ENCODE measurements around the gene PIK3R4.

The PIK3R4 gene

GRCh38 chr3:130669740-130670139, 76.9 kb downstream of the PIK3R4 start:
- no peaks in the 10 kb centered on the region for H3K9me3 ChIP-seq (ENCODE audit: control insufficient read depth in 1 of 2, low read length in 2 of 2)
- no peak overlapping the region for H3K9ac ChIP-seq (ENCODE audit: low read depth in 1 of 2, low read length in 2 of 2)
- H3K36me3 ChIP-seq (ENCODE audit: control insufficient read depth in 1 of 2, insufficient read depth in 2 of 2, low read length in 2 of 2): peaks cover 6 to 12% of the 10 kb centered on the region in 2 donors
- no peak overlapping the region for H3K4me3 ChIP-seq (ENCODE audit: low read depth in 1 of 2, low read length in 2 of 2)
- H3K27me3 ChIP-seq (ENCODE audit: control insufficient read depth in 1 of 2, insufficient read depth in 2 of 2, low read length in 2 of 2): no peaks in the 10 kb centered on the region
- H3K27ac ChIP-seq (ENCODE audit: low read depth, low read length): no peak overlapping the region
- H3K4me1 ChIP-seq (ENCODE audit: control insufficient read depth in 1 of 2, insufficient read depth in 2 of 2, low read length in 2 of 2): no peaks in the 10 kb centered on the region

DNA sequence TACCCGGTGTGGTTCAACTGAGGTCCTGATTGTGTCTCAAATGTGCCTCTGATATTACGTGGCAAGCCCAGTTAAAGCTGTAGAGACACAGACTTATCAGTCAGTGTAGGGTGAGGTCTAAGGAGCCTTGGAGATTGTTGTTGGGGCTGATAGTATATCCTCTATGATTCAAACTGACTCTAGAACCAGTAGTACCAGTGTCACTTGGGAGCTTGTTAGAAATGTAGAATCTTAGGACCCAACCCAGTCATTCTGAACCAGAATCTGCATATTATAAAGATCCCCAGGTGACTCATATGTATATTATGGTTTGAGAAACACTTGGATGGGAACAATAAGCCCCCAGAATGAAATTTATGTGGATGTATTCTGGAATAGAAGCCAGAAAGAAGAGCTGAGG, 83.5 kb downstream of the PIK3R4 start:
- Histone ChIP-seq H3K27ac (ENCODE audit: low read depth, low read length) (no peak overlapping the region), H3K4me3 (ENCODE audit: low read depth in 1 of 2, low read length in 2 of 2) (no peak overlapping the region), H3K9ac (ENCODE audit: low read depth in 1 of 2, low read length in 2 of 2) (no peak overlapping the region)

GRCh38 chr3:130662501-130662996, 84.1 kb downstream of the PIK3R4 start:
- no peaks in the 10 kb centered on the region for H3K36me3 ChIP-seq (ENCODE audit: control insufficient read depth in 1 of 2, insufficient read depth in 2 of 2, low read length in 2 of 2)
- no peaks in the 10 kb centered on the region for H3K27me3 ChIP-seq (ENCODE audit: control insufficient read depth in 1 of 2, insufficient read depth in 2 of 2, low read length in 2 of 2)
- H3K4me1 ChIP-seq (ENCODE audit: control insufficient read depth in 1 of 2, insufficient read depth in 2 of 2, low read length in 2 of 2): no peaks in the 10 kb centered on the region
- H3K4me3 ChIP-seq (ENCODE audit: low read depth in 1 of 2, low read length in 2 of 2): no peak overlapping the region
- H3K27ac ChIP-seq (ENCODE audit: low read depth, low read length): no peak overlapping the region
- no peaks in the 10 kb centered on the region for H3K9me3 ChIP-seq (ENCODE audit: control insufficient read depth in 1 of 2, low read length in 2 of 2)
- no peak overlapping the region for H3K9ac ChIP-seq (ENCODE audit: low read depth in 1 of 2, low read length in 2 of 2)

More for the DNA sequence above, 83.5 kb downstream of the PIK3R4 start:
- Histone ChIP-seq H3K27me3 (ENCODE audit: control insufficient read depth in 1 of 2, insufficient read depth in 2 of 2, low read length in 2 of 2) (no peaks in the 10 kb centered on the region), H3K36me3 (ENCODE audit: control insufficient read depth in 1 of 2, insufficient read depth in 2 of 2, low read length in 2 of 2) (no peaks in the 10 kb centered on the region), H3K4me1 (ENCODE audit: control insufficient read depth in 1 of 2, insufficient read depth in 2 of 2, low read length in 2 of 2) (no peaks in the 10 kb centered on the region), H3K9me3 (ENCODE audit: control insufficient read depth in 1 of 2, low read length in 2 of 2) (no peaks in the 10 kb centered on the region)

GRCh38 chr3:130661140-130661891, 85.3 kb downstream of the PIK3R4 start:
- Histone ChIP-seq H3K36me3 (ENCODE audit: control insufficient read depth in 1 of 2, insufficient read depth in 2 of 2, low read length in 2 of 2) (no peaks in the 10 kb centered on the region), H3K27me3 (ENCODE audit: control insufficient read depth in 1 of 2, insufficient read depth in 2 of 2, low read length in 2 of 2) (no peaks in the 10 kb centered on the region), H3K4me3 (ENCODE audit: low read depth in 1 of 2, low read length in 2 of 2) (no peak overlapping the region), H3K9ac (ENCODE audit: low read depth in 1 of 2, low read length in 2 of 2) (no peak overlapping the region), H3K9me3 (ENCODE audit: control insufficient read depth in 1 of 2, low read length in 2 of 2) (no peaks in the 10 kb centered on the region), H3K4me1 (ENCODE audit: control insufficient read depth in 1 of 2, insufficient read depth in 2 of 2, low read length in 2 of 2) (no peaks in the 10 kb centered on the region), H3K27ac (ENCODE audit: low read depth, low read length) (no peak overlapping the region)

GRCh38 chr3:130659911-130660310, 86.7 kb downstream of the PIK3R4 start:
- Histone ChIP-seq H3K27me3 (ENCODE audit: control insufficient read depth in 1 of 2, insufficient read depth in 2 of 2, low read length in 2 of 2) (no peaks in the 10 kb centered on the region), H3K4me1 (ENCODE audit: control insufficient read depth in 1 of 2, insufficient read depth in 2 of 2, low read length in 2 of 2) (no peaks in the 10 kb centered on the region), H3K27ac (ENCODE audit: low read depth, low read length) (no peak overlapping the region), H3K9me3 (ENCODE audit: control insufficient read depth in 1 of 2, low read length in 2 of 2) (no peaks in the 10 kb centered on the region), H3K9ac (ENCODE audit: low read depth in 1 of 2, low read length in 2 of 2) (no peak overlapping the region), H3K4me3 (ENCODE audit: low read depth in 1 of 2, low read length in 2 of 2) (no peak overlapping the region), H3K36me3 (ENCODE audit: control insufficient read depth in 1 of 2, insufficient read depth in 2 of 2, low read length in 2 of 2) (no peaks in the 10 kb centered on the region)

DNA sequence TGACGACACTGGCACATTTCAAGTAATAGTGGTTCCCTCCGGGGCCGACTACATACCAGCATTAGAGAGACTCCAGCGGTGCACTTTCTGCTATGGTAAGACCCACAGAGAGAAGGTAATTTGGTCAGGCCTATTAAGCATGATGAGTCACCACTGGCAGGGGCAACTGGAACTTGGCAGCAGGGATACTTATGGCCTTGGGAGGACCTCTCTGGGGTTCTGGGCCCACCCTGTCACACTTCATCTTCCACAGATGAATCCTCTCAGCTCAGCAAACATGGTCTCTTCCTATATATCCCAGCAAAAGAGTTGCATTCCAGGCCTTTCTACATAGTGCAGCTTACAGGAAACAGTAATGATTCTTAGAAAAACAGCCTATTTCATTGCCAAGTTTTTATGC, 88.0 kb downstream of the PIK3R4 start:
- H3K36me3 ChIP-seq (ENCODE audit: control insufficient read depth in 1 of 2, insufficient read depth in 2 of 2, low read length in 2 of 2): no peaks in the 10 kb centered on the region
- no peaks in the 10 kb centered on the region for H3K27me3 ChIP-seq (ENCODE audit: control insufficient read depth in 1 of 2, insufficient read depth in 2 of 2, low read length in 2 of 2)
- H3K27ac ChIP-seq (ENCODE audit: low read depth, low read length): no peak overlapping the region
- H3K4me3 ChIP-seq (ENCODE audit: low read depth in 1 of 2, low read length in 2 of 2): no peak overlapping the region
- H3K9me3 ChIP-seq (ENCODE audit: control insufficient read depth in 1 of 2, low read length in 2 of 2): no peaks in the 10 kb centered on the region
- no peaks in the 10 kb centered on the region for H3K4me1 ChIP-seq (ENCODE audit: control insufficient read depth in 1 of 2, insufficient read depth in 2 of 2, low read length in 2 of 2)
- no peak overlapping the region for H3K9ac ChIP-seq (ENCODE audit: low read depth in 1 of 2, low read length in 2 of 2)

- Histone ChIP-seq H3K9ac (ENCODE audit: low read depth in 1 of 2, low read length in 2 of 2) (no peak overlapping the region), H3K4me1 (ENCODE audit: control insufficient read depth in 1 of 2, insufficient read depth in 2 of 2, low read length in 2 of 2) (no peaks in the 10 kb centered on the region), H3K36me3 (ENCODE audit: control insufficient read depth in 1 of 2, insufficient read depth in 2 of 2, low read length in 2 of 2) (no peaks in the 10 kb centered on the region), H3K4me3 (ENCODE audit: low read depth in 1 of 2, low read length in 2 of 2) (no peak overlapping the region), H3K9me3 (ENCODE audit: control insufficient read depth in 1 of 2, low read length in 2 of 2) (no peaks in the 10 kb centered on the region), H3K27me3 (ENCODE audit: control insufficient read depth in 1 of 2, insufficient read depth in 2 of 2, low read length in 2 of 2) (no peaks in the 10 kb centered on the region), H3K27ac (ENCODE audit: low read depth, low read length) (no peak overlapping the region)
These were observed 90.0 kb downstream of the PIK3R4 start for GRCh38 chr3:130656627-130657026.

DNA sequence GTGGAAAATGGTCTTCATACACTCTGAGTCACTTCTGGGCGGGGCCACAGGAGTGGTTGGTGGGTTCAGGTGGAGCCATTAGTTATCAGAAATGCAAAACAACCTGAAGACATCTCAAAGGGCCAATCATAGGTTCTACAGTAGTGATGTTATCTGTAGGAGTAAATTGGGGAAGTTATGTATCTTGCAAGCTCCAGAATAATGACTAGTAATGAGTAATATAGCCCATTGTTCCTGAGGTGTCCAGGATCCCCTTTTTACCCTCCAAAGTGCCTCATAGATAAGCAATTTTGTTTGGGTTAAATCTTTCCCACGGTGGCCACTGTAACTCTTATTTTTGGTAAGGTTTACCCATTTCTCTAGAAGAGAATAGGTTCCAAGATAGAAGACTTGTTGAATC, 91.7 kb downstream of the PIK3R4 start:
- Histone ChIP-seq H3K27me3 (ENCODE audit: control insufficient read depth in 1 of 2, insufficient read depth in 2 of 2, low read length in 2 of 2) (no peaks in the 10 kb centered on the region), H3K9me3 (ENCODE audit: control insufficient read depth in 1 of 2, low read length in 2 of 2) (no peaks in the 10 kb centered on the region), H3K9ac (ENCODE audit: low read depth in 1 of 2, low read length in 2 of 2) (no peak overlapping the region), H3K36me3 (ENCODE audit: control insufficient read depth in 1 of 2, insufficient read depth in 2 of 2, low read length in 2 of 2) (no peaks in the 10 kb centered on the region), H3K4me1 (ENCODE audit: control insufficient read depth in 1 of 2, insufficient read depth in 2 of 2, low read length in 2 of 2) (no peaks in the 10 kb centered on the region), H3K4me3 (ENCODE audit: low read depth in 1 of 2, low read length in 2 of 2) (no peak overlapping the region), H3K27ac (ENCODE audit: low read depth, low read length) (no peak overlapping the region)

DNA sequence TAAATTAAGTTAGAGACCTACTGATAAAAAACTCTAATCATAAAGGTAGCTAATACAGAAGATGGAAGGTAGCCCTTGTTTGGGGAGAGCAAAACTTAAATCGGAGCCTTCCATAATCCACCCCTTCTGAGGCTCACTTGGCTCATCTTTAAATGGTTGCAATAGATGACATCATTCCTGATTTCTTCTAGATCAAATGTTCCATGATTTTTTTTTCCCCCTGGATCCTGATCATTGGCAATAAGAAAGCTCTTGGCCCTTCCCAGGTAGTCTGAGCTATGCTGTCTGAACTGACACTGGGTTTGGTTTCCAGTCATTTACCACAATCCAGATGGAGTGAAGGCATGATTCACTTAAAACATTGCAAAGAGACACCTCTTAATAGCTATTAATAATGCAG, 92.5 kb downstream of the PIK3R4 start:
- Histone ChIP-seq H3K4me1 (ENCODE audit: control insufficient read depth in 1 of 2, insufficient read depth in 2 of 2, low read length in 2 of 2) (no peaks in the 10 kb centered on the region), H3K9me3 (ENCODE audit: control insufficient read depth in 1 of 2, low read length in 2 of 2) (no peaks in the 10 kb centered on the region), H3K4me3 (ENCODE audit: low read depth in 1 of 2, low read length in 2 of 2) (no peak overlapping the region), H3K9ac (ENCODE audit: low read depth in 1 of 2, low read length in 2 of 2) (no peak overlapping the region), H3K36me3 (ENCODE audit: control insufficient read depth in 1 of 2, insufficient read depth in 2 of 2, low read length in 2 of 2) (no peaks in the 10 kb centered on the region), H3K27me3 (ENCODE audit: control insufficient read depth in 1 of 2, insufficient read depth in 2 of 2, low read length in 2 of 2) (no peaks in the 10 kb centered on the region), H3K27ac (ENCODE audit: low read depth, low read length) (no peak overlapping the region)

DNA sequence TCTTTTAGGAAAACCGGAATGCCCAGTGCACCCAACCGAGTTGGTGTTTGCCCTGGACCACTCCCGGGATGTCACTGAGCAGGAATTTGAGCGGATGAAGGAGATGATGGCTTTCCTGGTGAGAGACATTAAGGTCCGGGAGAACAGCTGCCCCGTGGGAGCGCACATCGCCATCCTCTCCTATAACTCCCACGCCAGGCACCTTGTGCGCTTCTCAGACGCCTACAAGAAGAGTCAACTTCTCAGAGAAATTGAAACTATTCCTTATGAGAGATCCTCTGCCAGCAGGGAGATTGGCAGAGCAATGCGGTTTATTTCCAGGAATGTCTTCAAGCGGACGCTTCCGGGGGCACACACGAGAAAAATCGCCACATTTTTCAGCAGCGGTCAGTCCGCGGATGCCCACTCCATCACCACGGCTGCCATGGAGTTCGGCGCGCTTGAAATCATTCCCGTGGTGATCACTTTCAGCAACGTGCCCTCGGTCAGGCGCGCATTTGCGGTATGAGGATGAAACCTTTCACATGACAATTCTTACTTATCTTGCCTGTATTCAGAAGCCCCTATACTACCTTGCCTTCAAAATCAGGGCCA, 97.5 kb downstream of the PIK3R4 start:
- Histone ChIP-seq H3K9me3 (ENCODE audit: control insufficient read depth in 1 of 2, low read length in 2 of 2) (no peaks in the 10 kb centered on the region), H3K4me3 (ENCODE audit: low read depth in 1 of 2, low read length in 2 of 2) (no peak overlapping the region), H3K27me3 (ENCODE audit: control insufficient read depth in 1 of 2, insufficient read depth in 2 of 2, low read length in 2 of 2) (no peaks in the 10 kb centered on the region), H3K27ac (ENCODE audit: low read depth, low read length) (no peak overlapping the region), H3K36me3 (ENCODE audit: control insufficient read depth in 1 of 2, insufficient read depth in 2 of 2, low read length in 2 of 2) (no peaks in the 10 kb centered on the region), H3K4me1 (ENCODE audit: control insufficient read depth in 1 of 2, insufficient read depth in 2 of 2, low read length in 2 of 2) (no peaks in the 10 kb centered on the region), H3K9ac (ENCODE audit: low read depth in 1 of 2, low read length in 2 of 2) (no peak overlapping the region)
